Breast epithelium (tissue), 4 donors: ENCODE measurements around the gene TPRX2. TPM values are rescaled to one million over a fixed set of nuclear protein-coding genes. Genes with fewer than 3 reads are reported as not detected.
"Not testable (repeated sequence)": the region's sequence is repeated elsewhere in the genome, so short reads cannot be mapped to it uniquely, and the experiment has no call there.

Source experiments
- DNase-seq, 2 donors: peaks; one replicate each; pipeline ENCODE4 v3.0.0-alpha.2; 2019; ENCODE audit warnings: low spot score in 2 of 2
- H3K27ac ChIP-seq, 2 donors: fragments of 200-600 bp; sonication (generic) in 1 of 2; one replicate each; pipeline ENCODE4 v1.5.1; 2016 to 2019; ENCODE audit warnings: mild to moderate bottlenecking in 1 of 2
- H3K27me3 ChIP-seq, 2 donors: fragments of 200-600 bp; sonication (generic) in 1 of 2; one replicate each; pipeline versions ENCODE4 v1.5.1 to v1.6.0; 2017 to 2019; ENCODE audit warnings: control low read depth in 1 of 2, mild to moderate bottlenecking in 1 of 2
- H3K36me3 ChIP-seq: fragments of 200-600 bp; one replicate; pipeline ENCODE4 v1.5.1; 2019
- H3K4me1 ChIP-seq, 2 donors: fragments of 200-600 bp; sonication (generic); one replicate each; pipeline ENCODE4 v1.5.1; 2016 to 2019; ENCODE audit warnings: control low read depth in 1 of 2
- H3K4me3 ChIP-seq, 3 donors: fragments of 200-600 bp; sonication (generic); 1 replicate in 2 of 3; 2 replicates in 1 of 3; pipeline ENCODE4 v1.5.1; 2016 to 2019; ENCODE audit warnings: mild to moderate bottlenecking in 3 of 3, moderate library complexity in 2 of 3
- H3K9me3 ChIP-seq, 2 donors: fragments of 200-600 bp; sonication (generic) in 1 of 2; one replicate each; pipeline ENCODE4 v1.5.1; 2016 to 2019; ENCODE audit warnings: control low read depth in 1 of 2
- POLR2A ChIP-seq: fragments of 450-650 bp; IDR thresholded peaks from one replicate; pipeline ENCODE4 v1.6.1; 2016; ENCODE audit warnings: antibody characterized with exemption, mild to moderate bottlenecking, moderate library complexity
- POLR2AphosphoS5 ChIP-seq, 3 donors: sonication (generic); formaldehyde crosslinking; IDR thresholded peaks; one replicate each; pipeline ENCODE4 v1.6.1; 2017; ENCODE audit warnings: antibody characterized with exemption in 3 of 3
- intact Hi-C: fragments of 100-400 bp; cut with DNase I; formaldehyde crosslinking; loops from one replicate; pipeline ENCODE4 v1.15.1; 2023; ENCODE audit warnings: low total_unique reads
- total RNA-seq, 3 donors: library from RNA; depleted of rRNA; stranded (reverse); fragments of >200 nt; gene quantifications; one replicate each; pipeline ENCODE4 v1.1.0, GENCODE V29; 2016
- TF ChIP-seq, protein P1 (sequence below), 3 donors: fragments of 450-650 bp; IDR thresholded peaks; one replicate each; pipeline ENCODE4 v1.5.1; 2016 to 2017; ENCODE audit warnings: antibody characterized with exemption in 3 of 3, mild to moderate bottlenecking in 3 of 3, moderate library complexity in 3 of 3

The TPRX2 gene, protein sequence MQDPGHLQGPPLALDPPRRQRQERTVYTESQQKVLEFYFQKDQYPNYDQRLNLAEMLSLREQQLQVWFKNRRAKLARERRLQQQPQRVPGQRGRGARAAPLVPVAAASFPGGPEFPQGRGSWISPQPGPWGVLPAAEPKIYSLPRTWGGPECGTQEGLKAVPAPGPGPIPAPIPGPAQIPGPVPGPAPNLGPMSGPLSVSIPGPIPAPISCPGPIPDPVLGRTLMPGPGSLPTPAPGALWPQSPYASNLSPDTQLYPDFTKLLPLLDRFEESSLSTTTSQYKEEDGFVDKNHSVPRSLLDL
- not detected for total RNA-seq

DNA sequence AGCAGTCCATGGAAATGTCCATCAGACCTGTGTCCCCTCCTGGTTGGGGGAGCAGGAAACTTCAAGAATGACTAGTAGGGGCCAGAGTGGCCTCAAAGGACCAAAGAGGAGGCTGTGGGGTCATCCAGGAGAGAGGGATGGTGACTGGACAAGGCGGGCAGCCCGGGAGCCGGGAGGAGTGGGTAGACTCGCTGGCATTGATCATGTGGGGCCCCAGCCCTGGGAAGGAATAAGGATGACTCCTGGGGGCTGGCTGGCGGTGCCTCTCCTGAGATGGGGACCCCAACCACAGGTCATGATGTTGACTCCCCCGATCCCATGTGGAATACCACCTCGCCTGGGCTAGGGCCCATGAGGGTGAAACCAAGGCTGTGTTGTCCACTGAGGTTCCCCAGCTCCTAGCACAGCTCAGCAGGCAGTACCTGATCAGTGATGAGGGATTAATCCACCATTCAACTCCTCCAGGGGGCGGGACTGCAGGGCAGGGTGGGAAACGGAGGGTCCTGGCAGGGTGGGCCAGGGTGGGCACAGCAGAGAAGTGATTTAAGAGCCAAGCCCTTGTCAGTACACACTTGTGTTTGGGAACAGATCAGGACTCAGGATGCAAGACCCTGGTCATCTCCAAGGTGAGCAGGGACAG lies at the start of gene TPRX2:
TSS of gene TPRX2 (plus strand) at position 590 of the 640 bp plus-strand sequence. CDS start at position 602, 12 bp downstream.
- H3K4me1 ChIP-seq, H3K9me3 ChIP-seq, H3K36me3 ChIP-seq, H3K27me3 ChIP-seq, intact Hi-C loops, H3K27ac ChIP-seq, H3K4me3 ChIP-seq, DNase-seq: not testable (repeated sequence)

DNA sequence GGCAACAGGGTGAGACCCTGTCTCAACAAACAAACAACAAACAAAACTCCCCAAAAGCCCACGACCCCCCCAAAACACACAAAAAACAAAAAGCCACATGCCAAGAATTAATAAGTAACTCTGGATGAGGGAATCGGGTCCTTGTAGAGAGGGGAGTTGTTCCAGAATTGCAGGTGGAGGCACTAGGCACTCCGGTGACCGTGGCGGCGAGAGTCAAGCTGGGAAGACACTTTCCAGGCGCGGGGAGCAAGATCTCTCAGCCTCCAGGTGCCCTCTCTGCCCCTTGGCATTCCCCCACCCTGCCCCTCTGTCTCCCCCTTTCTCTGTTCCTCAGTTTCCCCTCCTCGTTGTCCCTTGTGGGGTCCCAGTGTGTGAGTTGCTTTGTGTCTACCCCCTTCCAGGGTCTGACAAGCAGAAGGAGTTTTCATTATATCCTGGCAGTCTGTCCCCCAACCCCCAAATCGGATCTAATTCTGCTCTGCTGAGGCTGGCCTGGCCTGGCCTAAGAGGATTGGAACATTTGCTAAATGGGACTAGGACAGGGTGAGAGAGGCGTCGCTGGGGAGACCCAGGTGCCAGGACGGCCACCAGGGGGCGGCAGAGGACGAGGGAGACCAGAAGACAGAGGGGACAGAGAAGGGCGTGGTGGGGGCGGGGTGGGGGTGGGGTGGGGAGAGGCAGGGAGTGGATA lies 45.6 kb upstream of the TPRX2 start:
- intact Hi-C loops, result no loop called here
- TF ChIP-seq, protein P1, sequence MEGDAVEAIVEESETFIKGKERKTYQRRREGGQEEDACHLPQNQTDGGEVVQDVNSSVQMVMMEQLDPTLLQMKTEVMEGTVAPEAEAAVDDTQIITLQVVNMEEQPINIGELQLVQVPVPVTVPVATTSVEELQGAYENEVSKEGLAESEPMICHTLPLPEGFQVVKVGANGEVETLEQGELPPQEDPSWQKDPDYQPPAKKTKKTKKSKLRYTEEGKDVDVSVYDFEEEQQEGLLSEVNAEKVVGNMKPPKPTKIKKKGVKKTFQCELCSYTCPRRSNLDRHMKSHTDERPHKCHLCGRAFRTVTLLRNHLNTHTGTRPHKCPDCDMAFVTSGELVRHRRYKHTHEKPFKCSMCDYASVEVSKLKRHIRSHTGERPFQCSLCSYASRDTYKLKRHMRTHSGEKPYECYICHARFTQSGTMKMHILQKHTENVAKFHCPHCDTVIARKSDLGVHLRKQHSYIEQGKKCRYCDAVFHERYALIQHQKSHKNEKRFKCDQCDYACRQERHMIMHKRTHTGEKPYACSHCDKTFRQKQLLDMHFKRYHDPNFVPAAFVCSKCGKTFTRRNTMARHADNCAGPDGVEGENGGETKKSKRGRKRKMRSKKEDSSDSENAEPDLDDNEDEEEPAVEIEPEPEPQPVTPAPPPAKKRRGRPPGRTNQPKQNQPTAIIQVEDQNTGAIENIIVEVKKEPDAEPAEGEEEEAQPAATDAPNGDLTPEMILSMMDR (IDR thresholded peaks at IDR 0.05), result no peak
- no peak for TF ChIP-seq POLR2AphosphoS5 (IDR thresholded peaks at IDR 0.05)
- no peak for TF ChIP-seq POLR2A
- no peaks in the 10 kb centered on the region for H3K9me3 ChIP-seq

DNA sequence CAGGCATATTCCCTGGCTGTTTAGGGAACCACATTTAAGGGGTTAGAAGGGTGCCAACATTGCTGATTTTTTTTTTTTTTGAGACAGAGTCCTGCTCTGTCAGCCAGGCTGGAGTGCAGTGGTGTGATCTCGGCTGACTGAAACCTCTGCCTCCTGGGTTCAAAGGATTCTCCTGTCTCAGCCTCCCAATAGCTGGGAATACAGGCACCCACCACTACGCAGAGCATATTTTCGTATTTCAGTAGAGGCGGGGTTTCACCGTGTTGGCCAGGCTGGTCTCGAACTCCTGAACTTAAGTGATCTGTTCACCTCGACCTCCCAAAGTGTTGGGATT lies 45.1 kb upstream of the TPRX2 start:
- intact Hi-C loops, result no loop called here
- no peaks in the 10 kb centered on the region for H3K36me3 ChIP-seq
- DNase-seq, result no peak
- H3K27ac ChIP-seq, result no peak overlapping the region
- no peaks in the 10 kb centered on the region for H3K4me1 ChIP-seq
- H3K9me3 ChIP-seq, result no peaks in the 10 kb centered on the region
- peaks cover 0 to 3% of the 10 kb centered on the region in 2 donors for H3K27me3 ChIP-seq
- H3K4me3 ChIP-seq, result no peak overlapping the region
- TF ChIP-seq, protein P1 (IDR thresholded peaks at IDR 0.05), result no peak
- TF ChIP-seq POLR2A, result no peak
- no peak for TF ChIP-seq POLR2AphosphoS5 (IDR thresholded peaks at IDR 0.05)

More for the DNA sequence above, 45.6 kb upstream of the TPRX2 start:
- Histone ChIP-seq H3K27me3 (peaks cover 0 to 3% of the 10 kb centered on the region in 2 donors), H3K4me1 (no peaks in the 10 kb centered on the region), H3K36me3 (no peaks in the 10 kb centered on the region), H3K27ac (no peak overlapping the region), H3K4me3 (no peak overlapping the region)
- peak; percentile 28 to 61 for DNase-seq

DNA sequence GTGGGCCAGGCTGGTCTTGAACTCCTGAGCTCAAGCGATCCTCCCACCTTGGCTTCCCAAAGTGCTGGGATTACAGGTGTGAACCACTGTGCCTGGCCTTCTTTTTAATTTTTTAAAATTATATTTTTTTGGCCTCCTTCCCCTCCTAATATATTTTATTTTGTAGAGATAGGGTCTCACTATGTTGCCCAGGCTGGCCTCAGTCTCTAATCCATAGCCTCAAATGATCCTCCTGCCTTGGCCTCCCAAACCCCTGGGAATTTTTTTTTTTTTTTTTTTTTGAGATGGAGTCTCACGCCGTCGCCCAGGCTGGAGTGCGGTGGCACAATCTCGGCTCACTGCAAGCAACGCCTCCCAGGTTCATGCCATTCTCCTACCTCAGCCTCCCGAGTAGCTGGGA lies 42.8 kb upstream of the TPRX2 start:
- H3K9me3 ChIP-seq, H3K4me1 ChIP-seq, DNase-seq, H3K27ac ChIP-seq, H3K4me3 ChIP-seq, H3K36me3 ChIP-seq, intact Hi-C loops: not testable (repeated sequence)
- H3K27me3 ChIP-seq, result peaks cover 0 to 17% of the 10 kb centered on the region in 2 donors

DNA sequence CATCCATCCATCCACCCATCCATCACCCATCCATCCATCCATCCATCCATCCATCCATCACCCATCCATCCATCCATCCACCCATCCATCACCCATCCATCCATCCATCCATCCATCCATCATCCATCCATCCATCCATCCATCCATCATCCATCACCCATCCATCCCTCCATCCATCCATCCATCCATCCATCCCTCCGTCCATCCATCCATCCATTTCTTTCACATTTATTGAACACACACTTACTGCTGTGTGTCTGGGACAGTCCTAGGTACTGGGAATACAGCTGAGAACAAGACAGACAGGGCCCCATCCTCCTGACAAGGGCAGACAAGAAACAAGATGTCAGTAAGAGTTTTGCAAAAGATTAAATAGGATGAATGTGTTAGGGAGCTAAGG lies 40.8 kb upstream of the TPRX2 start:
- peaks cover 0 to 21% of the 10 kb centered on the region in 2 donors for H3K27me3 ChIP-seq
- H3K36me3 ChIP-seq, H3K4me3 ChIP-seq, H3K4me1 ChIP-seq, H3K27ac ChIP-seq, H3K9me3 ChIP-seq, intact Hi-C loops, DNase-seq: not testable (repeated sequence)

DNA sequence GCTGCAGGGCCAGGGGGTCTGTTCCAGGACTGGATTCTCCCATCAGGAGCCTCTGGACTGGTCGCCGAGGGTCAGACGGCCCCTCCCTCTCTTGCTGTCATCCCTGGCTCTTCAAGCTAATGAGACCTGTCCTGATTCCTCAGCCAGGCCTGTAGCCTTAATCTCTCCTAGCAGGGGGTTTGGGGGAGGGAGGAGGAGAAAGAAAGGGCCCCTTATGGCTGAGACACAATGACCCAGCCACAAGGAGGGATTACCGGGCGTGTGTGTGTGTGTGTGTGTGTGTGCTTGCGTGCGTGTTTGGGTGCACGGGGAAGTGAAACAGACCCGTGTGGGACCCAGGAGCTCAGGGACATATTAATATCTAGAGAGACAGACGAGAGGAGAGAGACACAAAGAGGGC lies 39.2 kb upstream of the TPRX2 start:
- H3K4me1 ChIP-seq, result no peaks in the 10 kb centered on the region
- H3K27ac ChIP-seq, result no peak overlapping the region
- peaks cover 0 to 21% of the 10 kb centered on the region in 2 donors for H3K27me3 ChIP-seq
- no peak overlapping the region for H3K4me3 ChIP-seq
- no peak for DNase-seq
- intact Hi-C loops, result no loop called here
- H3K9me3 ChIP-seq, result no peaks in the 10 kb centered on the region
- TF ChIP-seq POLR2AphosphoS5 (IDR thresholded peaks at IDR 0.05) (no peak), POLR2A (no peak)
- TF ChIP-seq, protein P1 (IDR thresholded peaks at IDR 0.05), result no peak
- H3K36me3 ChIP-seq, result no peaks in the 10 kb centered on the region
